NCI-H1694 (cell line): Measurements from ENCODE around the gene CLIC5.

Experiments
- DNase-seq: peaks from one replicate; lab custom pipeline; 2025; lab: John Stamatoyannopoulos, UW

Gene CLIC5

DNA sequence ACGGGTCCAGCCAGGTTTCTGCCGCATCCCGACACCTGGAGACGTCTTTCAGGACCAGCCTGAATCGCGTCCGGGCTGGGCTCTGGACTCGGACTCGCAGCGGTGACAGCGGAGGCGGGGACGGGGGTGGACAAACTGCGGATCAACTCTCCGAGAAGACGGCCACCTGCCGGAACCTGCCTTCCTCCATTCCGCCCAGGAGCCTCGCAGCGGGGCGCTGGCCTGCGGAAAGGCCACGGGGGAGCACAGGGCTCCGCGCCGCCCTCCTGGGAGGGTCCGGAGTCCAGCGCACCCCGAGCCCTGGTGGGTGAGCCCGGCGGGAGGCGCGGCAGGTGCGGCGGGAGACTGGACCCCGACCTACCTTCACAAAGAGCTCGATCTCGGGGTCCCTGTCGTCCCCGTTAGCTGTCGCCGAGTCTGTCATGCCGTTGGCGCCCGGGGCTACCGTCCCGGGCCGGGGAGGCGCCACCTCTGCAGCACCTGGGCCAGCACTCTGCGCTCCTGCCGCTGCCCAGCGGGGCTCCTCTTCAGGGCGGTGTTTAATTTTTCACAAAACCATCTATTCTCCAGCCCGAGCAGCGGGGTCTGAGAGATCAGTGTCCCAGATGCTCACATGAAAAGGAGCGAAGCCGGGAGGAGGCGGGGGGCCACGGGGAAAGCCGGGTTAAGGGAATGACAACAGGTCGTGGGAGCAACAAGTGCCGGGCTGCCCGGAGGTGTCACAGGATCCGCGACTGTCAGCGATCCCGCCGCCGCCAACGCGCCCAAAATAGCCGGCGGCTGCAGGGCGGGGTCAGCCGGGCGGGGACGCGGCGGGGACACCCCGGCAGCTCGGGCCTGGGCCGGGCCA is at the start of gene CLIC5:
Gene CLIC5, minus strand, starts transcription at position 742 of the 850 bp plus-strand sequence. Its CDS starts 318 bp downstream, at position 424.
- no peak for DNase-seq

DNA sequence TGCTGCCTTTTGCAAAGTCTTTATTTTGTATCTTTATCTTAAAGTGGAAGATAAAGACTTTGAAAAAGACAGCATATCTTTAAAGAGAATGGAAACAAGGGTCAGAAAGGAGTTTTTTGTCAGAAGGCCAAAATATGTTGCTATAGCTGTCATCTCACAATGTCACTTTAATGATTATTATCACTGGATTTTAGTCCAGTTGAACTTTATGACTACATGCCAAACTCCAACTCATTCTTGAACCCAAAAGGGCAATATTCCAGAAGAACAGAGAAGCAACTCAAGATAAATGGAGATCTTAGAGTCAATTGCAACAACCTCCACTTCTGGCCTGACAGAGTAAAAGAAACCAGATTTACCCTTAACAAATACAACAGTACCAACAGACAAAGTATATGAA is 47.3 kb upstream of the CLIC5 start:
- DNase-seq, result no peak

DNA sequence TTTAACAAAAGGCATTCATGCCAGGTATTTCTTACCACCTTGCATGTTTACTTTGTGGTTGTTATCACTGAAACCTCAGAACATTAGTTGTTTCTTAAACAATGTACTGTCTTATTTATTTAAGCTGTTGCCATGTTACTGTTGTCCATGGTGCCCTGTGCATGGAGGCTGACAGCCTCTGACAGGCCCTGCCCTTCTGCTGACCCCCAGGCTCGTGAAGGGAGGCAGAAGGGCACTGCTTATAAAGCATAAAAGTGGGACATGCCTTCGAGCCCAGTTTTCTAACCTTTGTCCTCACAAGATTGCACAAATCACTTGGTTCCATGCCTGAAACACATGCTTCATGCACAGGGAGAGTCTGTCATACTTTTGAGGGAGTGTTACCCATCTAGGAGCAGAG is 46.7 kb upstream of the CLIC5 start:
- no peak for DNase-seq

DNA sequence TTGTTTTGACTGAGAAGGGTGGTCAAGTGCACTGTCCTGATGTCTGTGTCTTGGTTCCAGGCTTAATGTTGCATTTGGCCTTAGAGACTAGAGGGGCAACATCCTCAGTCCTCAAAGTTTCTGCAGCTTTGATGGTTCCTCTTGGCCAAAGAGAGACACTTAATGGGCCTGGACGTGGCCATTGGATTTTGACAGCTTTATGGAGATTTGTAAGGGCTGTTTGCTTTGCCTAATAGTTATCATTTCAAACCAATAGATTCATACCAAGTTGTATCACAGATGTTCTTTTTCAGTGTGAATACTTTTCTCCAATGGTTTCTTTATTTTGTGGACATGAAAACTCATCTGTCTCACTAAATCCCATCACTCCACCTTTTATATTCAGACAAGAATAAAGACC is 45.8 kb upstream of the CLIC5 start:
- DNase-seq, result no peak

DNA sequence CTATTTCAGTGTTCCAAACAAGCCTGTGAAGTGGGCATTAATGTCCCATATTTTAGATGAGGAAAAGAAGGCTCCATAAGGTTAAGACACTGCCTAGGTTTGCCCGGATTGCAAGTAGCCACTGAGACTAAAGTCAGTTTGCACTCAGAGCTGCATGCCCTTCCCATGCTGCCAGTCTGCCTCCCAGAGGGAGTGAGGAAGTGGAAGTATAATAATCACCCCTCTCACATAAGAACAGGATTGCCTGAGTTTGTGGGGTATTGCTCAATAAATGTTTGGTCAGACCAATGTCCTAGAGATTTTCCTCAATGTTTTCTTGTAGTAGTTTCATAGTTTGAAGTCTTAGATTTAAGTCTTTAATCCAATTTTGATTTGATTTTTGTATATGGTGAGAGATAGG is 43.9 kb upstream of the CLIC5 start:
- no peak for DNase-seq

DNA sequence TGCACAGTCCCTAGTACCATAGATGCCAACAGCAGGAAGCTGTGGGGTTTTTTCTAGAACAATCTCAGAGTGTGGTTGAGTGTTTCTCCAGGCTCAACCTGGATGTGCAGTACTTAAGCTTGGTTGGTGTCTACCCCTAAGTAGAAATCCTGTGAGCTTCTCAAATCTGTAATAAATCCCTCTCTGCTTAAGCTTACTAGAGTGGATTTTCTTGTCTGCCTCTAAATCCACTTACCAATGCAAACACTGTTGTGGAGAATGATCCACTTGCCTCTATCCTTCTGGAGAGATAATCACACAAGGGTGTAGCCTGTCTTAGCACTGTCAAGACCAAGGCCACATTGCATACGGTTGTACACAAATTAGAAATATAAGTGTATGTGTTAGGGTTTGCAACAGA is 43.3 kb upstream of the CLIC5 start:
- no peak for DNase-seq

DNA sequence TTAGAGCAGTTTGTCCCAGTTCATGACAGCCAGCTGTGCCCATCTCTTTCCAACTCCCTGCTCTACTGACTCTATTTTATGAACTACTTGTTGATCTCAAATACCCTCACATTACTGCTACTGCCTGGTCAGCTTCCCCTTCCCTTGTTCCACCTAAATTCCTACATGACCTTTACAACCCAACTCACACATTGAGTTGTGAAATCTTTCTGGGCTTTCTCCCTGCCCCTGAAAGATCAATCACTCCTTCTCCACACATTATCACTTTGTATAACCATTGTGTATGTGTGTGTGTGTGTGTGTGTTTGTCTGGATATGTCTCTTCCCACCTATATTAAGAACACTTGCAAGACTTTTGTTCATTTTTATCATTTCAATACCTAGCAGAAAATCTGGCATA is 42.1 kb upstream of the CLIC5 start:
- no peak for DNase-seq

DNA sequence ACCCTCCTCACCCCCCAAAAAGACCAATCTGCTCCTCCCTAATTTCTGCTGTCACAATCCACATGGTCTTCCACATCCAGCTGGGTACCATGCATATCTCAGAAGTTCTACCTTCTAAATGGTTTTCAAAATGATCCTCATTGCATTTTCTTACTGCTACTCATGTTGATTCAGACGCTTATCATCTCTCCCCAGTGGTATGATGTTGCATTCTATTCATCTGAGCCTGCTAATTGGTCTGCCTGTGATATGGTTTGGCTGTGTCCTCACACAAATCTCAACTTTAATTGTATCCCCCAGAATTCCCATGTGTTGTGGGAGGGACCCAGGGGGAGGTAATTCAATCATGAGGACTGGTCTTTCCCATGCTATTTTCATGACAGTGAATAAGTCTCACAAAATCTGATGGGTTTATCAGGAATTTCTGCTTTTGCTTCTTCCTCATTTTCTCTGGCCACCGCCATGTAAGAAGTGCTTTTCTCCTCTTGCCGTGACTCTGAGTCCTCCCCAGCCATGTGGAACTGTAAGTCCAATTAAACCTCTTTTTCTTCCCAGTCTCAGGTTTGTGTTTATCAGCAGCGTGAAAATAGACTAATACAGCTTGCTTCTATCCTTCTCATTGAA is 41.4 kb upstream of the CLIC5 start:
- no peak for DNase-seq

DNA sequence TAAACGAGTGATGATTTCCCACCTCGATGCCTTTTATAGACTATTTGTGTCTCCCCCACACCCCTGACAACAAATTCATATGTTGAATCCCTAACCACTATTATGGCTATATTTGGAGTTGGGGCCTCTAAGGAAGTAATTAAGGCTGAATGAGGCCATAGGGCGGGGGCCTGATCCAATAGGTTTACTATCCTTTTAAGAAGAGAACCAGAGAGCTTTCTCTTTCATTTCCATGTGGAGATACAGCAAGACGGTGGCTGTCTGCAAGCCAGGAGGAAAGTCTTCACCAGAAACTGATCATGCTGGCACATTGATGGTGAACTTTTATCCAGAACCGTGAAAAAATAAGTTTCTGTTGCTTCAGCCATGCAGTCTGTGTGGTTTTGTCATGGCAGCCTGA is 38.9 kb upstream of the CLIC5 start:
- no peak for DNase-seq

DNA sequence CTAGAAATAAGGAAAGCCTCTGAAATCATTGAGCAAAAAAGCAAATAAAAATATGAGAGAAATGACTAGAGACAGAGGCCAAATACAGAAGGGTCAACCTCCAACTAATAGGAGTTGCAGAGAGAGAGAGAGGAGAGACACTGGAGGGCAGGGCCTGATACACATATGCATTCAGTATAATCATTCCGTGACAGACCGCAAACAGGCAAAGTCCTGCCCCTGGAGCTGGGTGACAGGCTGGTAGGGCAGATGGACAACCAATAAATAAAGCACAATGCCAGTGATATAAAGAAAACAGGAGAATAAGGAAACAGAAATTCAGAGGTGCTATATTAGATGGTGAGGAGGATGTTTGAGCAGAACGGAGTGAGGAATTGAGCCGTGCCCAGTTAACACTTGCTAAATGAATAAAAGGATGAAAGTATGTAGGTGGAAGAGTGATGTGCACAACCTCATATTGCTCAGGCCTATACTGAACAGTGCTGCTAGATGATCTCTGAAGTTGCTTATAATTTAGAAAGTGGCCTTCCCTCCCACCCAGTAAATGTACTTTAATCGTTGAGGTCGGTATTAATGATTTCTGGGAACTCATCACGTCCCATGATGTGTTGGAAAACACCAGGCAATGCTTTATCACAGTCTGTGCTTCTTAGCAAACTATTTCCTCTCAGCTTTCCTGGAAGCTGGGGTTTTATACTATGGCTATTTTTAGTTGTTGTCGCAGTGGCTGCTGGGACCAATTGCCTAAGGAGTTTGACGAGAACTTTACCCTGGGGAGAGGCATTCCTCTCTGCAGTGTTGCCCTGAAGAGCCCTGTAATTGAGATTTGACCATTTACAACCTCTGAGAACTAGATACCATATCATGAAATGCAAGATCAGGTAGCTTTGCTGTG is 37.6 kb upstream of the CLIC5 start:
- no peak for DNase-seq

DNA sequence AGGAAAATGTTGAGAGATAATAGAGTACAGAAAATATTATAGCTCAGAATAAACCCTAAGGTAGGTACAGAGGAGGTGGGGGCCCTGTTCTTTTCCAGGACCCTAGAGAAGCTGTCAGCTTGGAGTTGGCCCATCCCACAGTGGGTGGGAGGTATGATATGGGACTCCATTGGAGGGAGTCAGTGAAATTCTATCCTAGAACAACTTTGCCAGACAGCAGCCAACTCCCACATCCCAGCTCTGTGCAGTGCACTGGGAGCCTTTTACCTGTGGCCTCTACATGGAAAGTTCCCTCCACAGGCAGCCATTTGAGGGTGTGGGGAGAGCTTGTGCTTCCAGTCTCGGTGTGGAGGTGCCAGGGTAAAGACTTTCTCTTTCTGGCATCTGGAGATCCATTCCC is 36.8 kb upstream of the CLIC5 start:
- no peak for DNase-seq

DNA sequence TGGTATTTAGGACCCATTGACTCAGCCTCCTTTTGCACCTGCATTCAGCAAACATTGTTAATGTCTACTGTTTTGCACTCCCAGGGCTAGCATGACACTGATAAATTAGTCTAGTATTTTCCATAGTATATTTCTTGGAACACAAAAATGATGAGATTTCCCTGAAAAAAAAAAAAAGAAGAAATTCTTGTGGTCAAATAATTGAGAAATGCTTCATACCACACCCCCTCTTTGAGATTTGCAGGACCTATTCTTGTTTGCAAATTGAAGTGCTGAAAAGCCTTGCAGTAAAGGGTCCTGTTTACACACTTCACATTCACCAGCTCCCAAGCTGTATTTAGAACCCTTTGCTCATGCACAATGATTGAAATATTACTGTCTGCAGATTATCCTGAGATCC is 36.3 kb upstream of the CLIC5 start:
- DNase-seq, result no peak

DNA sequence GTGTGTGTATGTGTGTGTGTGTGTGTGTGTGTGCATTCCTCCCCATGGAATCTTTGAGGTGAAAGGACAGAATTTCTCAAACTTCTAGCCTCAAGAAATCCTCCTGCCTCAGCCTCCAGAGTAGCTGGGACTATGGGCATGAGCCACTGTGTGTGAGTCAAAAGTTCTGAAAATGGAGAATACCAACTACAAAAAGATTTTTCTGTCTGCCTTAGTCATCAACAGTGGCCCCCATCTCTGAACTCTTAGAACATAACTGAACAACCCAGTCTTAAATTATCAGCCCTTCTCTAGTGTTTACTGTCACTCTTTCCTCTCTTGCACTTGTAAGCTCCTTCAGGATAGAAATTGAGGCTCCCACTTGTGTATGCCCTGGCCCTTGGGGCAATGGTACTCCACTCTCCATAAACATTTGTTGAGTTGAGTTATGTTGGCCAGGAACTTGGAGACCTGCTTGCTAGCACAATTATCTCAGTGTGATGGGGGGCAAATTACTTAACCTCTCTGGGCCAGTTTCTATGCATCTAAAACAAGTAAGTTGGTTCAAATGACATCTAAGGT is 35.3 kb upstream of the CLIC5 start:
- DNase-seq, result no peak

DNA sequence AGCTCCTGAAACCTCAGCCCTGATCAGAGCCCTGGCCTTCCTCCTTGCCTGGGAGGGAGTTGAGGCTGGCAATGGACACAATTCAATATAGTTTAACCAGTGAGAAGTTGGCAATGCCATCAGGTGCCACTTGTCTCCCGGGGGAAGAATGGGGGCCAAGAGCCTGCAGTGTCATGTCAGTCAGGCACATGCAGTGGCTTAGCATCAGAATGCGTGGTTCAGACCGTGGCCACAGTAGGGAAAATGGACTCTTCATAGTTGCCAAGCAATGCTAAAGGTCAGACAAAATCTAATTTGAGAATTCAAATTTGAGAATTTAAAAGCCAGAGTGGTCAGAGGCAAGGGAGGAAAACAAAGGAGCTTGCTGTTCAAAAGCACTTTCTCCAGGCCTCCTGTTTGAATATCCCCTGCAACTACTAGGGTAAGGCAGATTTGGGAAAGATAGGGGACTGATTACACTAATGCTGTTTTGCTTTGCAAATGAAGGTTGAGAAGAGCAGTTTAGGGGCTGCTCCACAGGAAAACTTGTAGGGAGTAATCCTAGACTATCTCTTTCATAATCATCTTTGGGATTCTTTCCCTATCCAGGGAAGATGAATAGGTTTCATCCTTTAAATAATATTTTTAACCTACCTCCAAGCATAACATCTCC is 33.1 kb upstream of the CLIC5 start:
- DNase-seq, result no peak

DNA sequence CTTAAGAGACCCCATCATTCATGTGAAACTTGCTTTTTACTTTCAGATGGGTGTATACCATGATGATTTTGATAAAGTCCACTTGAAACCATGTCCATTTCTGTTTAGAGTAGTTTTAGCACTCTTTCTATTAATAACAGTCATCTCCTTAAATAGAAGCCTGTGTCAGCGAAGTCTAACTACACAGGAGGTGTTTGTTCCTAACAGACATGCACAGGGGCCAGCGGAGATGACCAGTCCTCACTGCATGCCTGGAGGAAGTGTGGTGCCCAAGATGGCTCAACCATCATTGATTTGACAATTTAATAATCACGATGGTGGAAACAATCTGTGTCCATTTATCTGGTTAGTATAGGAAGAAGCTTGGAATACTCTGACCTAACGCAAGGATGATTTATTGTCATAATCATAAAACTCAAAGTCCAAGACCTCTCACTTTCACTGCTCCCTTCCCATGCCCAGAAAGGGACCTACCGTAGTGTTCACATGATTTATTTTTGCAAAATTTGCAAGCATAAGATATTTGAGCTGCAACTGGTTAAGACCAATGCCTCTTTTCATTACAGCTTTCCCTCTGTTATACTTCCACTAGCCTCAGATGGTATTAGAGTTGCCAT is 31.0 kb upstream of the CLIC5 start:
- no peak for DNase-seq

DNA sequence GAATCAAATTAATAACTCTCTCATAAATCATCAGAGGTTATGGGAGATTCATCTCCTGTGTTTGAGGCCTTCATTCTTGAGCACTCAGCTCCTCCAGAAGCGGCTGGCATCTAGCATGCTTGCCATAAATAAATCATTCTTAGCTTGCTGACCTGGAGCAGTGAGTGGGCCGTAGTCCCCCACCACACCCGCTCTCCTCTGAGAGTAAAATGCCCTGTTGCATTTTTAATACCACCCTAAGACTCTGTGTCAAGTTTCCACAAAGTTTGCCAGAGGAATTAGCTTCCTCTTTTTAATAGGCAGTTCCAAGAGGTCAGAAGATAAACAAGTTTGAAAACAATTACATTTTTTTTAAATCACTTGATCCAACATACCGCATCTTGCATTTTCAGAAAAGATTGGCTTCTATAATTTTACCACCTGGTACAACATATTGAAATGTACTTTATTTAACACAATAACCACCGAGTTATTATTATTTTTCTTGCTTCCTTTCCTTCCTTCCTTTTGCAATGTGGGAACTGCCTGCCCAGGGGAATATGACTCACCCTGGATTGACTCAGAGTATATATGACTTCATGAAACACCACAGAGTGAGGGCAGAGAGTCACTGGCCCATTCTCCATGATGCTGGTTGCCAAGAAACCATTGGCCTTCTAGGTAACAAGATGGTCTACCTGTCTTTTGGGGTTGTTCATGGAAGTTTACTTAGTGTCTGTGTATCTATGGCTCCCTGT is 29.4 kb upstream of the CLIC5 start:
- no peak for DNase-seq

DNA sequence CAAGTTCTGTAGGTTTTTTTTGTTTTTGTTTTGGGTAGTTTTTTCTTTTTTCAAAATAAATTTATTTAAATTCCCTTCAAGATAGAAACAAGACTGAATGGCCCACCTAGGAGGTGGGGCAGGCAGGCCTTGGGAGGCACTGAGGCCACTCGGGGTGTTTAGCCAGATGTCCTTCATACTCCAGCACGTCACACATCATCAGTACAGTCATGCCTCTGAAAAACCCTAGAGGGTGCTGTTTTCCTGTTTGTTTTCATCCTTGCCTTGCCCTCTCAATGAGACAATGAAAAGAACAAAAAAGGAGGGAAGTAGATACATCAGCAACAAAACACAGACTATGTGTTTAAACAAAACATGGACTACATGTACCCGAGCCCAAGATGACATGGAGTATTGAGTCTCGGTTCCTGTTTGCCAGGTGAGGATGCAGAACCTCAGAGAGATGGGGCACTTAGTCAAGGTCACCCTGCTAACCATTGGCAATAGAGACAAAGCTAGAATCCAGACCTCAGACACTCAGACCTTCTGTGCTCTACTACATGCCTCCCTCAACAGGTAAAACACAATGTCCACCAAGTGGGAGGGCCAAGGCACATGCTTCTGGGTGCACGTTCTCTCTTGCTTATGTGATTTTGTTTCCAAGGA is 26.8 kb upstream of the CLIC5 start:
- no peak for DNase-seq

DNA sequence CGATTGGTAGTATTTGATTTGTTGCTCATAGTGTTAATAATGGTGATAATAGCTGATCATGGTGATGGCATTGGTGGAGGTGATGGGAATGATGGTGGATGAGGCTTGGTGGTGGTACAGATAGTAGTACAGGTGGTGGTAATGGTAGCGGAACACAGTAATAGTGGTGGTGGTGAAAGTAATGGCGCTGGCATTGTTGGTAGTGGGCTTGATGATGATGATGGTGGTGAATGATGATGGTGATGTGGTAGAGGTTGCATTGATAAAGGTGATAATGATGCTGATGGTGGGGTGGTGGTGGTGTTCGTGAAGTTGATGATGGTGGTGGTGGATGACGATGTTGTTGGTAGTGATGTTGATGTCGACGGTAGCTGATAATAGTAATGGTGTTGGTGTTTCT is 24.6 kb upstream of the CLIC5 start:
- no peak for DNase-seq

DNA sequence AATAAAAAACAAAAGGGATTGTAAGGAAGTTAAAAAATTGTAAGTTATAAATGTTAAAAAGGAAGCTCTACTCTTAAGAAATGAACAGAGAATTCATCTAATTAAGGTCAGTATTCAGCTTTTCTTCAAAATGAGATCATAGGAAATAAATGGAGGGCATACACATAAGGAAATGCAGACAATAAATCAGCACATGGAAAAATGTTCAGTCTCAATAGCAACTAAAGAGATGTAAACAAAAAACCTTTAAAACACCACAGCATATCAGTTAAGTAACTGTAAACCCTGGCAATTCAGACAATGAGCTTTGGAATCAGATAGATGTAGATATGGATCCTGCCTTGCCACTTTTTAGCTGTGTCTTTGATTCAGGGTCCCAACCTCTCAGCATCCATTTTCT is 24.0 kb upstream of the CLIC5 start:
- no peak for DNase-seq

DNA sequence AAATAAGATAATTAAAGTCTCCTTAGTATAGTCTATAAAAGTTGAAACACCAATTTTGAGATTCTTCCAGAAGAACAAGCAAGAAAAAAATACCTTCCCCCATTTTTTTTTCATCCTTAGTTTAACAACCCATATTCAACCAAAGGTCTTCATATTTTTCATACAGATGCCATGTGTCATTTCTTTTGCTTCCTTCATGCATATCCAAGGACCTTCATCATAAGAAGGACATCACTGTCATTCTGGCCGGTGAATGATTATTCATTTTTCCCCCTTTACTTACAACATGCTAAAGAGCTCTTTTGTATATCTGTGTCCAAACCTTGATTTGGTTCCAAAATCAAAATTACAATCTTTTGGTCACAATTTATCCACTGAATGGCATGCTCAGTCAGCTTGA is 21.3 kb upstream of the CLIC5 start:
- DNase-seq, result no peak
